A673 (cell line): ENCODE measurements around the gene TUBA4B. TPM values are rescaled to one million over a fixed set of nuclear protein-coding genes. Genes with fewer than 3 reads are reported as not detected.

ENCODE experiments used
- BruUV-seq: library from RNA; stranded (reverse); fragments of 400-500 nt; replicated peaks from 2 replicates; lab custom pipeline; 2021; lab: Mats Ljungman, UMichigan
- CTCF ChIA-PET: fragments of 300-600 bp; sonication (Branson Sonifier 250); formaldehyde crosslinking; loops from one replicate; lab custom pipeline; 2022; ENCODE audit warnings: antibody characterized with exemption; lab: Charles Lee
- POLR2A ChIA-PET: fragments of 300-600 bp; sonication (Branson Sonifier 250); formaldehyde crosslinking; loops from one replicate; lab custom pipeline; 2022; ENCODE audit warnings: antibody characterized with exemption; ENCODE audit not compliant: low non-redundant PET; lab: Charles Lee
- DNase-seq: peaks from one replicate; pipeline ENCODE4 v3.0.0-alpha.2; 2015; ENCODE audit warnings: low spot score
- H3K27ac ChIP-seq: fragments of 200-600 bp; sonication (generic); 2 replicates; pipeline ENCODE4 v1.5.1; 2016; ENCODE audit warnings: mixed run types, low read depth, mild to moderate bottlenecking, mixed read lengths, antibody characterized with exemption, low read length; ENCODE audit not compliant: poor library complexity, severe bottlenecking
- H3K27me3 ChIP-seq: fragments of 200-600 bp; sonication (generic); replicated peaks from 2 replicates; pipeline ENCODE4 v1.6.1; 2017; ENCODE audit warnings: mixed run types, low read depth, mild to moderate bottlenecking, mixed read lengths, antibody characterized with exemption, low read length; ENCODE audit not compliant: insufficient read depth, poor library complexity
- H3K36me3 ChIP-seq: fragments of 200-600 bp; sonication (generic); 2 replicates; pipeline ENCODE4 v1.6.1; 2016; ENCODE audit warnings: mixed run types, mild to moderate bottlenecking, mixed read lengths, antibody characterized with exemption, low read length; ENCODE audit not compliant: insufficient read depth, poor library complexity, severe bottlenecking
- H3K4me1 ChIP-seq: fragments of 200-600 bp; sonication (generic); 2 replicates; pipeline ENCODE4 v1.6.1; 2017; ENCODE audit warnings: mixed run types, mild to moderate bottlenecking, mixed read lengths, antibody characterized with exemption, low read length; ENCODE audit not compliant: insufficient read depth, poor library complexity, severe bottlenecking
- H3K4me3 ChIP-seq: fragments of 200-600 bp; sonication (generic); 2 replicates; pipeline ENCODE4 v1.5.1; 2016; ENCODE audit warnings: low read depth, mixed run types, mild to moderate bottlenecking, mixed read lengths, low read length; ENCODE audit not compliant: poor library complexity, severe bottlenecking
- H3K9me3 ChIP-seq: fragments of 200-600 bp; sonication (generic); 2 replicates; pipeline ENCODE4 v1.6.1; 2016; ENCODE audit warnings: mixed run types, low read depth, mild to moderate bottlenecking, mixed read lengths, antibody characterized with exemption, low read length; ENCODE audit not compliant: poor library complexity, severe bottlenecking
- CTCF ChIP-seq: fragments of 300-800, 200-600 bp; sonication (generic); conservative IDR thresholded peaks from 2 replicates; pipeline ENCODE4 v1.5.1; 2017; ENCODE audit warnings: low read depth, mild to moderate bottlenecking, antibody characterized with exemption, low read length, moderate library complexity, mixed read lengths
- EZH2 ChIP-seq: fragments of 200-600 bp; sonication (generic); IDR thresholded peaks from 2 replicates; pipeline ENCODE4 v1.6.1; 2017; ENCODE audit warnings: borderline replicate concordance, low read depth, mild to moderate bottlenecking, mixed read lengths, antibody characterized with exemption, low read length; ENCODE audit not compliant: poor library complexity, severe bottlenecking
- intact Hi-C: fragments of 100-400 bp; cut with micrococcal nuclease; formaldehyde crosslinking; loops from one replicate; pipeline ENCODE4 v1.10.0; 2022; ENCODE audit not compliant: unreplicated experiment
- total RNA-seq: library from RNA; stranded (reverse); gene quantifications from 2 replicates; pipeline ENCODE4 v1.2.3, GENCODE V29; 2021

The TUBA4B gene
- total RNA-seq, 1 experiment from 2014 or later = not detected

GRCh38 chr2:219290381-219291171 is 37.5 kb downstream of the TUBA4B start:
- H3K27me3 ChIP-seq = no peaks in the 10 kb centered on the region
- POLR2A ChIA-PET = interaction anchor here (0.6 kb wide), 1 partner anchor 109 kb away, joined by 6 read pairs; no protein-coding TSS in a partner anchor
- no peak overlapping the region for H3K4me3 ChIP-seq
- intact Hi-C loops = loop anchor here (10.0 kb wide), 2 partner anchors 236 to 436 kb away; partner anchors contain the start of gene WNT6
- BruUV-seq = no TSS peak
- H3K9me3 ChIP-seq = no peaks in the 10 kb centered on the region
- H3K4me1 ChIP-seq = peaks cover 7% of the 10 kb centered on the region
- CTCF ChIA-PET = no interaction called here
- no peak for DNase-seq
- no peak overlapping the region for H3K27ac ChIP-seq
- H3K36me3 ChIP-seq = no peaks in the 10 kb centered on the region
- TF ChIP-seq EZH2 (no peak), CTCF (no peak)

- POLR2A ChIA-PET = no interaction called here
Measured at GRCh38 chr2:219291394-219291793, 38.4 kb downstream of the TUBA4B start.

GRCh38 chr2:219291910-219292490 is 39.0 kb downstream of the TUBA4B start:
- no peak for TF ChIP-seq EZH2
- TF ChIP-seq CTCF = no peak
- POLR2A ChIA-PET = no interaction called here

More at GRCh38 chr2:219291394-219291793, 38.4 kb downstream of the TUBA4B start:
- CTCF ChIA-PET = no interaction called here
- TF ChIP-seq CTCF = no peak
- no peak for TF ChIP-seq EZH2
- no peak for DNase-seq
- Histone ChIP-seq H3K4me3 (no peak overlapping the region), H3K27ac (no peak overlapping the region), H3K9me3 (no peaks in the 10 kb centered on the region), H3K27me3 (no peaks in the 10 kb centered on the region), H3K4me1 (peaks cover 7% of the 10 kb centered on the region), H3K36me3 (no peaks in the 10 kb centered on the region)
- intact Hi-C loops = loop anchor here (10.0 kb wide), 2 partner anchors 237 to 437 kb away; partner anchors contain the start of gene WNT6
- BruUV-seq = no TSS peak

More at GRCh38 chr2:219291910-219292490, 39.0 kb downstream of the TUBA4B start:
- H3K4me3 ChIP-seq = no peak overlapping the region
- peaks cover 7% of the 10 kb centered on the region for H3K4me1 ChIP-seq
- no peaks in the 10 kb centered on the region for H3K36me3 ChIP-seq
- intact Hi-C loops = loop anchor here (10.0 kb wide), 2 partner anchors 237 to 437 kb away; partner anchors contain the start of gene WNT6
- no peaks in the 10 kb centered on the region for H3K9me3 ChIP-seq
- H3K27ac ChIP-seq = no peak overlapping the region
- CTCF ChIA-PET = no interaction called here
- BruUV-seq = no TSS peak
- no peaks in the 10 kb centered on the region for H3K27me3 ChIP-seq
- no peak for DNase-seq
